K562 (cell line): Measurements from ENCODE around the gene NPC1. TPM values are rescaled to one million over a fixed set of nuclear protein-coding genes. Genes with fewer than 3 reads are reported as not detected.

ENCODE experiments used
- ATAC-seq: fragments of 200-7000 bp; cut with Tn5 transposase; 3 replicates; pipeline ENCODE4 v1.9.1; 2020; ENCODE audit warnings: moderate library complexity
- BruUV-seq: library from RNA; stranded (reverse); fragments of 400-500 nt; replicated peaks from 2 replicates; lab custom pipeline; 2021; lab: Mats Ljungman, UMichigan
- CTCF ChIA-PET: fragments of 300-600 bp; formaldehyde crosslinking; extraction: SDS; loops from one replicate; lab custom pipeline; 2021; ENCODE audit warnings: low intra/inter-chr PET ratio; lab: Yijun Ruan, JAX
- POLR2A ChIA-PET: fragments of 300-600, 350-650 bp; sonication (Branson Sonifier 250); formaldehyde crosslinking; extraction: SDS; loops from one replicate; lab custom pipeline; 2021; ENCODE audit warnings: antibody characterized with exemption, inconsistent platforms; lab: Yijun Ruan, JAX
- DNase-seq, 4 experiments: peaks; one replicate each; pipeline versions ENCODE4 v3.0.0 to v3.0.0-alpha.2; 2011 to 2018; ENCODE audit warnings: low spot score in 3 of 4, mixed read lengths in 3 of 4; ENCODE audit errors: extremely low read depth in 1 of 4
- FAIRE-seq: peaks from 2 replicates; lab custom pipeline; 2011; peaks lifted over from hg19 to GRCh38; lab: Jason Lieb, UNC
- H2AFZ ChIP-seq: 2 replicates; pipeline ENCODE4 v1.6.0; 2011; ENCODE audit warnings: low read depth, low read length, control low read depth, inconsistent platforms
- H3K27ac ChIP-seq: fragments of 200-600 bp; 3 replicates; pipeline ENCODE4 v1.8.0; 2011; ENCODE audit warnings: low read depth, mild to moderate bottlenecking, control low read depth, inconsistent platforms, low read length, moderate library complexity, mixed read lengths; ENCODE audit errors: extremely low read depth
- H3K27me3 ChIP-seq, 2 experiments: fragments of 300-600 bp in 1 of 2; 2 replicates in 1 of 2; 3 replicates in 1 of 2; pipeline versions ENCODE4 v1.6.0 to v1.8.0; 2011; ENCODE audit warnings: inconsistent platforms in 2 of 2, low read length in 2 of 2, mild to moderate bottlenecking in 1 of 2, mixed read lengths in 1 of 2, moderate library complexity in 1 of 2; ENCODE audit not compliant: control insufficient read depth in 2 of 2, insufficient read depth in 2 of 2
- H3K36me3 ChIP-seq: fragments of 300-600 bp; 3 replicates; pipeline ENCODE4 v1.8.0; 2011; ENCODE audit warnings: mild to moderate bottlenecking, low read length, inconsistent platforms; ENCODE audit not compliant: control insufficient read depth, insufficient read depth
- H3K4me1 ChIP-seq, 2 experiments: fragments of 200-600 bp in 1 of 2; replicated peaks in 1 of 2; 2 replicates in 1 of 2; 3 replicates in 1 of 2; pipeline versions ENCODE4 v1.5.1 to v1.8.0; 2011; ENCODE audit warnings: inconsistent platforms in 2 of 2, low read length in 2 of 2, mild to moderate bottlenecking in 1 of 2, mixed read lengths in 1 of 2, moderate library complexity in 1 of 2; ENCODE audit not compliant: control insufficient read depth in 2 of 2, insufficient read depth in 2 of 2
- H3K4me2 ChIP-seq: 2 replicates; pipeline ENCODE4 v1.6.1; 2011; ENCODE audit warnings: low read length, control low read depth, inconsistent platforms, mixed read lengths; ENCODE audit not compliant: insufficient read depth
- H3K4me3 ChIP-seq: fragments of 200-600 bp; sonication (generic), shearing (Covaris generic); 2 replicates; pipeline ENCODE4 v1.5.1; 2016; ENCODE audit warnings: control low read depth, inconsistent platforms
- H3K79me2 ChIP-seq: fragments of 200-600 bp; 3 replicates; pipeline ENCODE4 v1.8.0; 2011; ENCODE audit warnings: low read length, inconsistent platforms; ENCODE audit not compliant: control insufficient read depth, insufficient read depth
- H3K9ac ChIP-seq, 2 experiments: 2 replicates each; pipeline versions ENCODE4 v1.6.0 to v1.6.1; 2011; ENCODE audit warnings: low read depth in 2 of 2, low read length in 2 of 2, control low read depth in 1 of 2, inconsistent platforms in 1 of 2, mild to moderate bottlenecking in 1 of 2, mixed read lengths in 1 of 2; ENCODE audit not compliant: insufficient read depth in 1 of 2
- H3K9me1 ChIP-seq: one replicate; pipeline ENCODE4 v1.6.0; 2011; ENCODE audit warnings: inconsistent platforms, mild to moderate bottlenecking, low read length, moderate library complexity; ENCODE audit not compliant: control insufficient read depth, insufficient read depth
- H3K9me3 ChIP-seq: replicated peaks from 2 replicates; pipeline ENCODE4 v1.5.1; 2011; ENCODE audit warnings: low read depth, low read length, inconsistent platforms; ENCODE audit not compliant: control insufficient read depth, insufficient read depth
- H4K20me1 ChIP-seq: replicated peaks from 2 replicates; pipeline ENCODE4 v1.6.1; 2011; ENCODE audit warnings: low read length, inconsistent platforms, mixed read lengths; ENCODE audit not compliant: control insufficient read depth, insufficient read depth
- BRF2 ChIP-seq: IDR thresholded peaks from 3 replicates; pipeline ENCODE4 v1.6.1; 2011; ENCODE audit warnings: borderline replicate concordance, mild to moderate bottlenecking; ENCODE audit not compliant: insufficient read length, insufficient read depth
- CBX2 ChIP-seq: fragments of 200-600 bp; sonication (generic); IDR thresholded peaks from one replicate; pipeline ENCODE4 v1.6.1; 2012; ENCODE audit warnings: mild to moderate bottlenecking, low read length, inconsistent platforms; ENCODE audit not compliant: insufficient read depth, poor library complexity, severe bottlenecking
- CEBPG ChIP-seq, 3 experiments: fragments of 200-800 bp in 1 of 3; sonication (Bioruptor generic) in 1 of 3; sonication (generic) in 1 of 3; formaldehyde crosslinking in 1 of 3; IDR thresholded peaks in 2 of 3; conservative IDR thresholded peaks in 1 of 3; 2 replicates each; pipeline versions ENCODE4 v1.6.1 to v1.8.0; 2016 to 2022; ENCODE audit warnings: missing compliant biosample characterization in 2 of 3, missing genetic modification characterization in 2 of 3, mild to moderate bottlenecking in 1 of 3, missing genetic modification reagents in 1 of 3
- DIDO1 ChIP-seq: fragments of 450-650 bp; IDR thresholded peaks from 2 replicates; pipeline ENCODE4 v1.6.1; 2016; ENCODE audit warnings: low read depth, missing biosample characterization, missing genetic modification characterization
- ELK3 ChIP-seq: fragments of 450-650 bp; formaldehyde crosslinking; IDR thresholded peaks from 2 replicates; pipeline ENCODE4 v1.4.0; 2020; ENCODE audit warnings: mild to moderate bottlenecking
- EZH2 ChIP-seq: IDR thresholded peaks from 2 replicates; pipeline ENCODE4 v1.6.1; 2012; ENCODE audit warnings: low read depth, mild to moderate bottlenecking, inconsistent platforms, low read length, borderline replicate concordance
- RNF2 ChIP-seq: sonication (generic); IDR thresholded peaks from 2 replicates; pipeline ENCODE4 v1.6.1; 2016
- SREBF1 ChIP-seq: fragments of 150-350 bp; IDR thresholded peaks from 2 replicates; pipeline ENCODE4 v1.6.1; 2014; ENCODE audit warnings: antibody characterized with exemption, low read depth, low read length, borderline replicate concordance
- SRSF7 ChIP-seq: fragments of 200-400 bp; formaldehyde crosslinking; optimal IDR thresholded peaks from 2 replicates; pipeline ENCODE3; 2017; ENCODE audit warnings: mild to moderate bottlenecking, low read depth, low read length
- ZBTB11 ChIP-seq, 3 experiments: fragments of 200-800 bp in 1 of 3; fragments of 250-450 bp in 1 of 3; fragments of 450-650 bp in 1 of 3; sonication (Bioruptor Pico) in 1 of 3; sonication (Bioruptor generic) in 1 of 3; formaldehyde crosslinking in 1 of 3; IDR thresholded peaks; 2 replicates each; pipeline versions ENCODE4 v1.6.1 to v1.8.0; 2016 to 2022; ENCODE audit warnings: mild to moderate bottlenecking in 2 of 3, missing genetic modification characterization in 2 of 3, missing compliant biosample characterization in 1 of 3, moderate library complexity in 1 of 3
- ZFPM2 ChIP-seq: fragments of 250-450 bp; sonication (Bioruptor Pico); IDR thresholded peaks from 2 replicates; pipeline ENCODE4 v1.5.1; 2022; ENCODE audit warnings: mild to moderate bottlenecking
- WGBS: fragments of 100-300 bp; shearing (Covaris generic); methylation state at CpG from one replicate; pipeline ENCODE4 v1.1.6; 2016; ENCODE audit warnings: low coverage, mixed read lengths; ENCODE audit not compliant: insufficient coverage; ENCODE audit errors: missing lambda C conversion rate; 5-methylcytosine and 5-hydroxymethylcytosine counted together
- in situ Hi-C: fragments of 300-500 bp; cut with MboI; formaldehyde crosslinking; loops from 4 replicates; pipeline ENCODE4 v1.15.0; 2018; ENCODE audit warnings: inconsistent platforms, mixed read lengths
- intact Hi-C: fragments of 100-400 bp; cut with micrococcal nuclease; formaldehyde crosslinking; loops from 2 replicates; pipeline ENCODE4 v1.14.2; 2022
- polyA plus RNA-seq, 8 experiments: library from polyadenylated mRNA; depleted of rRNA in 4 of 8; stranded (reverse) in 5 of 8; unstranded in 3 of 8; fragments of >200 nt; fragmentation: Nextera tagmentation in 2 of 8; fragmentation: Illumina TruSeq in 1 of 8; extraction: Ambion mirVana in 2 of 8; extraction: Trizol in 1 of 8; gene quantifications; 2 replicates each; pipeline versions ENCODE4 v1.2.1 to v1.2.3, GENCODE V29; 2011 to 2014; ENCODE audit warnings: inconsistent platforms in 1 of 8, missing spikeins in 1 of 8
- total RNA-seq, 7 experiments: library from RNA; depleted of rRNA in 6 of 7; stranded (reverse); fragments of >200 nt in 6 of 7; fragmentation: Illumina TruSeq in 2 of 7; extraction: Trizol in 2 of 7; gene quantifications; 2 replicates each; pipeline versions ENCODE4 v1.2.1 to v1.2.3, GENCODE V29; 2011 to 2021; ENCODE audit warnings: low replicate concordance in 1 of 7

The NPC1 gene
- total and polyA plus RNA-seq, 9 of the 15 experiments (the other 6 are each of a cell fraction or from before 2014, with no cell fraction given), result 17.1 to 45.9 (median 27.6) TPM

GRCh38 chr18:23526501-23527063 lies 59.7 kb downstream of the NPC1 start (continued):
- peak; percentile 24; the same call in 1 of the 2 replicates for TF ChIP-seq CEBPG (CRISPR knock-in tag; IDR thresholded peaks at IDR 0.05)
- TF ChIP-seq CEBPG (tag; conservative IDR thresholded peaks at IDR 0.05 in 1 of 2, IDR thresholded peaks at IDR 0.05 in 1 of 2), result no peak

- in situ Hi-C loops, result no loop called here
- Histone ChIP-seq H3K27me3 (no peaks in the 10 kb centered on the region), H4K20me1 (peaks cover 5% of the 10 kb centered on the region; the same call in 1 of the 2 replicates), H3K9ac (no peak overlapping the region), H3K9me1 (no peaks in the 10 kb centered on the region), H3K36me3 (peaks cover 84% of the 10 kb centered on the region), H3K27ac (no peak overlapping the region), H3K79me2 (peaks cover 8% of the 10 kb centered on the region; the same call in 2 of the 3 replicates), H3K9me3 (no peaks in the 10 kb centered on the region), H2AFZ (no peak overlapping the region), H3K4me2 (no peak overlapping the region), H3K4me1 (peaks cover 9 to 17% of the 10 kb centered on the region in 2 experiments), H3K4me3 (no peak overlapping the region)
- DNase-seq (no peak), FAIRE-seq (no peak), ATAC-seq (no peak)
- no peak for TF ChIP-seq RNF2
- no peak for TF ChIP-seq SRSF7
- TF ChIP-seq ZFPM2 (CRISPR knock-in tag), result no peak
- no peak for TF ChIP-seq CBX2
- no peak for TF ChIP-seq BRF2
- TF ChIP-seq SREBF1, result no peak
- no peak for TF ChIP-seq EZH2
- no peak for TF ChIP-seq DIDO1
- no peak for TF ChIP-seq ZBTB11 (CRISPR knock-in tag; IDR thresholded peaks at IDR 0.05)
- TF ChIP-seq ELK3 (CRISPR knock-in tag), result no peak
- no TSS peak for BruUV-seq
- ChIA-PET CTCF (no interaction called here), POLR2A (interaction anchor here (0.9 kb wide), 1 partner anchor 67 kb away, joined by 3 read pairs; no protein-coding TSS in a partner anchor)
- intact Hi-C loops, result no loop called here
- WGBS, result 85% methylated on average over 14 of the region's 14 CpGs
These were observed 62.0 kb downstream of the NPC1 start for GRCh38 chr18:23524213-23524707.
